SK-N-SH treated with all-trans-retinoic acid at 6 μM for 48 hours (cell line): ENCODE measurements around the gene COL4A1.

Source experiments
- ESRRG ChIP-seq: fragments of 250-450 bp; sonication (Bioruptor Pico); IDR thresholded peaks from 2 replicates; pipeline ENCODE4 v1.6.1; 2021; ENCODE audit warnings: mild to moderate bottlenecking
- ISL1 ChIP-seq: fragments of 250-450 bp; sonication (Bioruptor Pico); IDR thresholded peaks from 2 replicates; pipeline ENCODE4 v2.1.2; 2022; ENCODE audit warnings: mild to moderate bottlenecking, moderate library complexity
- OSR1 ChIP-seq: fragments of 250-450 bp; sonication (Bioruptor Pico); IDR thresholded peaks from 2 replicates; pipeline ENCODE4 v1.8.0; 2022; ENCODE audit warnings: moderate library complexity, mild to moderate bottlenecking, inconsistent platforms
- ZC3H10 ChIP-seq: fragments of 250-450 bp; sonication (Bioruptor Pico); IDR thresholded peaks from 2 replicates; pipeline ENCODE4 v1.5.1; 2021; ENCODE audit warnings: mild to moderate bottlenecking, moderate library complexity
- ZFP3 ChIP-seq: fragments of 250-450 bp; sonication (Bioruptor Pico); IDR thresholded peaks from 2 replicates; pipeline ENCODE4 v1.5.0; 2020; ENCODE audit warnings: mild to moderate bottlenecking, moderate library complexity
- ZNF565 ChIP-seq: fragments of 450-650 bp; formaldehyde crosslinking; conservative IDR thresholded peaks from 2 replicates; pipeline ENCODE4 v1.5.0; 2020; ENCODE audit warnings: low read depth, mild to moderate bottlenecking, moderate library complexity
- TF ChIP-seq, protein P1 (sequence below): fragments of 250-450 bp; sonication (Bioruptor Pico); IDR thresholded peaks from 2 replicates; pipeline ENCODE4 v1.5.1; 2021; ENCODE audit warnings: mild to moderate bottlenecking, moderate library complexity
- TF ChIP-seq, protein P2 (sequence below): fragments of 250-450 bp; sonication (Bioruptor Pico); IDR thresholded peaks from 2 replicates; pipeline ENCODE4 v1.8.0; 2020; ENCODE audit warnings: mild to moderate bottlenecking, moderate library complexity, borderline replicate concordance

DNA sequence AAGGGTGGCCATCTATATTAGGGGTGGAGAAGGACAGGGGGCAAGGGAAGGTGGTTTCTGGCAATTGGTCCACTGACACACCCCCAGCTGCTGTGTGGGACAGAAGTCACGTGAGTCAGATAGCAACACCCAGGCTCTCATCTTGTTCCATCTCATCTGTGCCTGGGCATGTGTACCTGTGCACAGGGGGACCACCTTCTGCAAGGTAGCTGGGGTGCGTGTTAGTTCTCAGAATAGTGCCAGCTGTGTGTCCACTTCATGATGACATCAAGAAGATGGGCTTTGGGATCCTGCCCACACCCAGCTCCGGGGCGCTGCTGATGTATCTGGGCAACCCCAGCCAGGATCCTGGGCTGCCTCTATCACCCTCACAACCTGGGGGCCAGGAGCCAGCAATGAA lies 38.7 kb upstream of the COL4A1 start:
- TF ChIP-seq ZNF565 (CRISPR knock-in tag), result no peak
- no peak for TF ChIP-seq ZFP3 (CRISPR knock-in tag)
- no peak for TF ChIP-seq ISL1
- no peak for TF ChIP-seq OSR1 (CRISPR knock-in tag)
- TF ChIP-seq, protein P1, sequence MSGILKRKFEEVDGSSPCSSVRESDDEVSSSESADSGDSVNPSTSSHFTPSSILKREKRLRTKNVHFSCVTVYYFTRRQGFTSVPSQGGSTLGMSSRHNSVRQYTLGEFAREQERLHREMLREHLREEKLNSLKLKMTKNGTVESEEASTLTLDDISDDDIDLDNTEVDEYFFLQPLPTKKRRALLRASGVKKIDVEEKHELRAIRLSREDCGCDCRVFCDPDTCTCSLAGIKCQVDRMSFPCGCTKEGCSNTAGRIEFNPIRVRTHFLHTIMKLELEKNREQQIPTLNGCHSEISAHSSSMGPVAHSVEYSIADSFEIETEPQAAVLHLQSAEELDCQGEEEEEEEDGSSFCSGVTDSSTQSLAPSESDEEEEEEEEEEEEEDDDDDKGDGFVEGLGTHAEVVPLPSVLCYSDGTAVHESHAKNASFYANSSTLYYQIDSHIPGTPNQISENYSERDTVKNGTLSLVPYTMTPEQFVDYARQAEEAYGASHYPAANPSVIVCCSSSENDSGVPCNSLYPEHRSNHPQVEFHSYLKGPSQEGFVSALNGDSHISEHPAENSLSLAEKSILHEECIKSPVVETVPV (CRISPR knock-in tag), result no peak
- TF ChIP-seq, protein P2, sequence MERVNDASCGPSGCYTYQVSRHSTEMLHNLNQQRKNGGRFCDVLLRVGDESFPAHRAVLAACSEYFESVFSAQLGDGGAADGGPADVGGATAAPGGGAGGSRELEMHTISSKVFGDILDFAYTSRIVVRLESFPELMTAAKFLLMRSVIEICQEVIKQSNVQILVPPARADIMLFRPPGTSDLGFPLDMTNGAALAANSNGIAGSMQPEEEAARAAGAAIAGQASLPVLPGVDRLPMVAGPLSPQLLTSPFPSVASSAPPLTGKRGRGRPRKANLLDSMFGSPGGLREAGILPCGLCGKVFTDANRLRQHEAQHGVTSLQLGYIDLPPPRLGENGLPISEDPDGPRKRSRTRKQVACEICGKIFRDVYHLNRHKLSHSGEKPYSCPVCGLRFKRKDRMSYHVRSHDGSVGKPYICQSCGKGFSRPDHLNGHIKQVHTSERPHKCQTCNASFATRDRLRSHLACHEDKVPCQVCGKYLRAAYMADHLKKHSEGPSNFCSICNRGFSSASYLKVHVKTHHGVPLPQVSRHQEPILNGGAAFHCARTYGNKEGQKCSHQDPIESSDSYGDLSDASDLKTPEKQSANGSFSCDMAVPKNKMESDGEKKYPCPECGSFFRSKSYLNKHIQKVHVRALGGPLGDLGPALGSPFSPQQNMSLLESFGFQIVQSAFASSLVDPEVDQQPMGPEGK (CRISPR knock-in tag), result no peak
- TF ChIP-seq ZC3H10 (CRISPR knock-in tag), result no peak
- no peak for TF ChIP-seq ESRRG
